T47D (cell line): ENCODE results near the gene GLIS1.

ENCODE experiments used
- DNase-seq, 2 experiments: peaks; one replicate each; pipeline versions ENCODE4 v3.0.0 to v3.0.0-alpha.2; 2011 to 2012; ENCODE audit warnings: low read depth in 1 of 2, low spot score in 1 of 2
- JUND ChIP-seq: IDR thresholded peaks from 2 replicates; pipeline ENCODE4 v1.6.1; 2012; ENCODE audit warnings: low read depth
- in situ Hi-C: cut with HindIII; loops from 2 replicates; pipeline ENCODE4 v1.10.0; 2016; ENCODE audit warnings: low sequenced_read_pairs, low pct_unique_long_range_greater_than_20kb

GLIS1 gene

DNA sequence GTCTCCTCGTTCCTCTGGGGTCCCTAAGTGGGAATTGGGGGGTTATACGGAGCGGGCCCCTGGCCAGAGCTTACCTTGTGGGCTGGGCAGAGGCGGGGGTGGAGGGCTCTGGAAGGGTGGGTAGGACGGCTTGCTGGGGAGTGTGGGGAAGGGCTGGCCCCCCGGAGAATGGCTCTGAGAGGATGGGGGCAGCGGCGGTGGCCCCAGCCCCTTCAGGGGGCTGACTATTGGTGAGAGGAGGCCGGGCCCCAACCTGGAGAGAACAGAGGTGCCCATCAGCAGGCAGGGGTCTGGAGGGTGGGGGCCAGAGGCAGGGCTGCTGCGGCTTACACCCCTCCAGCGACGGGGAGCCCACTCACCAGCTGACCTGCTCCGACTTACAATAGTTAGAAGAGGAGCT is 229.2 kb downstream of the GLIS1 start:
- TF ChIP-seq JUND = no peak
- in situ Hi-C loops = no loop called here
- no peak for DNase-seq

- DNase-seq = no peak
Measured at GRCh38 chr1:53508991-53509666, 229.8 kb downstream of the GLIS1 start.

GRCh38 chr1:53508056-53508990 is 230.6 kb downstream of the GLIS1 start:
- in situ Hi-C loops = no loop called here
- no peak for DNase-seq
- TF ChIP-seq JUND = no peak

More at GRCh38 chr1:53508991-53509666, 229.8 kb downstream of the GLIS1 start:
- in situ Hi-C loops = no loop called here
- TF ChIP-seq JUND = no peak

GRCh38 chr1:53507116-53507820 is 231.7 kb downstream of the GLIS1 start:
- in situ Hi-C loops = no loop called here
- no peak for DNase-seq
- no peak for TF ChIP-seq JUND

DNA sequence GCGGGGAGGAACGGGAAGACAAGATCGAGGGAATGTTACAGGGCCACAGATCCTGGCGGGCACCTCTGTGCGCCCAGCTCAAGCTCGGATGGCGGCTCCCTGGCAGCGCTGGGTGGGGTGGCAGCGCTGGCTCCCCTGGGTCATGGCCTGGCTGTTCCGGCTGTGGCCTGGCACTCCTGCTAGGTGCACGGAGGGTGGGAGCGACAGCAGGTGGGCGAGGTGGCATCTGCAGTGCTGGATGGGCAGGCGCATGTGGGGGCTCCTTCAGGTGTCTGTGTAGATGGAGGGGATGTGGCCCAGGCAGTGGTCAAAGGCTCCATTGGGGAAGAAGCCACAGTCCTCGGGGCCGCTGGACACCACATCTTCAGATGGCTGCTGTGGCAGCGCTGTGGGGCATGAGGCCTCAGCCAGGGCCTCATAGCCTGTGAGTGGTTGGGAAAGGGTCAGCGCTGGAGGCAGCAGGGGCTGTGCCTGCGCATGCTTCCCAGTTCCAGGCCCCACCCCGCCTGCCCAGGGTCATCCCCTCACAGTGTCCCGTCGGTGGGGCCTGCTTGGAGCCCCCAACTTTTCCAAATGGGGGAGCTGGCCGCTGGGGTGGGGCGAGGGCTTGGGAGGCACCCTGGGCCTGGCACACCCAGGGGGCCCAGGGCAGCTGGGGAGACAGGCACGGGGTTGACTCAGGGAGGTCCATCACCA is 232.5 kb downstream of the GLIS1 start:
- in situ Hi-C loops = no loop called here
- DNase-seq = no peak
- no peak for TF ChIP-seq JUND

DNA sequence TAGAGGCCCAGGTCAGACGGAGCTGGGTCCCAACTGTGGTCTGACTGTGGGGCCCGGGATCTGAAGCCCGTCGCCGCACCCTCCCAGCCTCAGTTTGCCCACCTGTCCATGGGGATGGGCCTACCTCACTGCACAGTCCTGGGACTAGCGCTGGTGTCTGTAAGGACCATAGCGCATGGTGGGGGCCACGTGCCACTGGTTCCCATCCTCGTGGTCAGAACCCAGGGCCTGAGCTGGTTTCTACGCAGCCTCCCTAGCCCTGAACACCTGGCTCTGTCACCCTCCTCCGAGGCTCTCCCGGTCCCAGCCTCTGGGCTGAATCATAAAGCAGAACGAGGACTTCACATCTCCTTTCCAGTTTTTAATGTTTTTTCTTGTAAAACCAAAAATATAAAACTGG is 233.1 kb downstream of the GLIS1 start:
- no peak for DNase-seq
- no peak for TF ChIP-seq JUND
- in situ Hi-C loops = no loop called here

- no peak for TF ChIP-seq JUND
- no peak for DNase-seq
- in situ Hi-C loops = no loop called here
Measured at GRCh38 chr1:53505401-53505800, 233.6 kb downstream of the GLIS1 start.

DNA sequence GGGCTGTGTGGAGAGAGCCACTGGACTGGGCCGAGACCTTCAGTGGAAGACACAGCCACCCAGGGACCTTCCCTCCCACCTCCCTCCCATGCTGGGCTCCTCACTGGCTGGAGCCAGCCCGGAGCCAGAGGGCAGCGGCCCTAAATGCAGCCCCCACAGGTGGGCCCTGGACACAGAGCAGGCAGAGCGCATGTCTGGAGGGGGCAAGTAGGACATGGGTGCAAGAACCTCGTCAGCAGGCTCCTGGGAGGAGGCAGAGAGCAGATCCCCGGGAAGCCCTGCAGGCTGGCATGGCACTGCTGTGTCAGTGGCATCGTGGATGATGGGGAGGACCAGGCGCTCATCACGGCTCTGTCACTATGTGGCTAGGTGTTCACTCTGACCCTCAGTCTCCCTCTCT is 234.1 kb downstream of the GLIS1 start:
- TF ChIP-seq JUND = no peak
- DNase-seq = no peak
- in situ Hi-C loops = no loop called here

- no peak for TF ChIP-seq JUND
- DNase-seq = no peak
- in situ Hi-C loops = no loop called here
Measured at GRCh38 chr1:53503433-53504217, 235.3 kb downstream of the GLIS1 start.

GRCh38 chr1:53502641-53503432 is 236.1 kb downstream of the GLIS1 start:
- no peak for TF ChIP-seq JUND
- no peak for DNase-seq
- in situ Hi-C loops = no loop called here
